ENCODE results near the gene ASB18. TPM values are rescaled to one million over a fixed set of nuclear protein-coding genes. Genes with fewer than 3 reads are reported as not detected.

The ASB18 gene
- polyA plus RNA-seq, 1 donor (not counting 4 experiments of a cell fraction or from before 2014, with no cell fraction given) = not detected

DNA sequence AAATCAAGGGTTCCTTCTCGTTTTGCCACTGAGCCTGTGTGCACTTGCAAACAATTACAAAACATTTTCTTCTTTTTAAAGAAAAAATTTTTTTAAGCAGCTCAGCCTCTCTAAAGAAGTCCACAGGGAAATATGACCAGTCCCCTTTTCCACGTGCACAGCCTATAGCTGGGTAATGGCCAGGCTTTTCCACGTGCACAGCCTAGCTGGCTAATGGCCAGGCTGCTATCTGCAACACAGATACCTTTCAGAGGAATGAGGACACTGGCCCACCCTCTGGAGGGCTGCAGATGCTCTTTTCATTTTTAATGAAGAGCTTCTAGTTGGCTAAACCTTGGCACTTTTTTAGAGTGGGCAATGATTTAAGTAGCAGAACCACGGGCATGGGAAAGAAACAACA, 46.3 kb downstream of the ASB18 start:
- H3K36me3 ChIP-seq (ENCODE audit: control insufficient read depth in 2 of 2, extremely low read depth in 1 of 2, insufficient read depth in 2 of 2, low read length in 2 of 2) = no peaks in the 10 kb centered on the region
- TF ChIP-seq EZH2 (IDR thresholded peaks at IDR 0.05; ENCODE audit: low read length) (no peak), CTCF (optimal IDR thresholded peaks at IDR 0.05 in 1 of 3, IDR thresholded peaks at IDR 0.05 in 1 of 3, conservative IDR thresholded peaks at IDR 0.05 in 1 of 3; ENCODE audit: extremely low read depth in 1 of 3, insufficient read depth in 2 of 3, low read length in 3 of 3) (no peak)
- H3K9me3 ChIP-seq (ENCODE audit: control insufficient read depth, low read depth, low read length) = no peaks in the 10 kb centered on the region
- dilution Hi-C loops (cut with MboI; ENCODE audit: extremely low pct_ligation_motif_present, low sequenced_read_pairs) = no loop called here
- FAIRE-seq (no peak), DNase-seq (ENCODE audit: low read depth, low spot score) (no peak)
- H3K79me2 ChIP-seq (ENCODE audit: control insufficient read depth, insufficient read depth, low read length) = no peaks in the 10 kb centered on the region
- H3K9me1 ChIP-seq (ENCODE audit: control insufficient read depth, extremely low read depth, insufficient read depth, low read length) = no peaks in the 10 kb centered on the region
- H3K4me1 ChIP-seq (ENCODE audit: control insufficient read depth, extremely low read depth, insufficient read depth, low read length) = peaks cover 10% of the 10 kb centered on the region
- no peak overlapping the region for H3K4me3 ChIP-seq (ENCODE audit: control insufficient read depth in 2 of 3, extremely low read depth in 1 of 3, insufficient read depth in 2 of 3, low read depth in 1 of 3, low read length in 3 of 3)
- H3K9ac ChIP-seq (ENCODE audit: control insufficient read depth, extremely low read depth, insufficient read depth, low read length) = no peak overlapping the region
- H3K27me3 ChIP-seq (ENCODE audit: control insufficient read depth, extremely low read depth, insufficient read depth, low read length) = peaks cover 8% of the 10 kb centered on the region
- no peak overlapping the region for H3K4me2 ChIP-seq (ENCODE audit: control insufficient read depth, extremely low read depth, insufficient read depth, low read depth, low read length)
- no peak overlapping the region for H2AFZ ChIP-seq (ENCODE audit: control insufficient read depth, low read length)
- no peaks in the 10 kb centered on the region for H4K20me1 ChIP-seq (ENCODE audit: control insufficient read depth, extremely low read depth, insufficient read depth, low read length)
- H3K27ac ChIP-seq (ENCODE audit: control insufficient read depth, insufficient read depth, low read length) = no peak overlapping the region

DNA sequence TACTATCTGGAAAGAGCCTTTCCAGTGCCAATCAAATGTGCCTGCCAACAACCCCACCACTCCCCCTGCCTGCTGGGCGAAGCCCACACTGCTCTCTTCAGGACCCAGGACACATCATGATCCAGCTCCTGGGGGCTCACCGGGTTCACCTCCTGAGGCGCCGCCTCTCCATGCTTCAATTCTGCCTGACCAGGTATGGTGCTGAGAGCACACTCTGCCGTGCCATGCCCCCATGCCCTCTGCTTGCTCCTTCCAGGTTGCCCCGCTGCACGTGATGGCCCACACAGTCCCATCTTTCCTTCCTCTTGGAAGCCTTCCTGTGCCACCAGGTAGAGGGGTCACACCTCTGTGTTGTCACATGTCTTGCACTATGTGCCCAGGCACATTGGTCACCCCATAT, 47.5 kb downstream of the ASB18 start:
- no peak for DNase-seq (ENCODE audit: low read depth, low spot score)
- H3K79me2 ChIP-seq (ENCODE audit: control insufficient read depth, insufficient read depth, low read length) = no peaks in the 10 kb centered on the region
- no peak overlapping the region for H3K9ac ChIP-seq (ENCODE audit: control insufficient read depth, extremely low read depth, insufficient read depth, low read length)
- dilution Hi-C loops (cut with MboI; ENCODE audit: extremely low pct_ligation_motif_present, low sequenced_read_pairs) = no loop called here
- FAIRE-seq = no peak
- H4K20me1 ChIP-seq (ENCODE audit: control insufficient read depth, extremely low read depth, insufficient read depth, low read length) = no peaks in the 10 kb centered on the region
- no peaks in the 10 kb centered on the region for H3K9me1 ChIP-seq (ENCODE audit: control insufficient read depth, extremely low read depth, insufficient read depth, low read length)
- H3K4me1 ChIP-seq (ENCODE audit: control insufficient read depth, extremely low read depth, insufficient read depth, low read length) = peaks cover 10% of the 10 kb centered on the region
- no peak overlapping the region for H3K4me3 ChIP-seq (ENCODE audit: control insufficient read depth in 2 of 3, extremely low read depth in 1 of 3, insufficient read depth in 2 of 3, low read depth in 1 of 3, low read length in 3 of 3)
- peaks cover 8% of the 10 kb centered on the region for H3K27me3 ChIP-seq (ENCODE audit: control insufficient read depth, extremely low read depth, insufficient read depth, low read length)
- H3K36me3 ChIP-seq (ENCODE audit: control insufficient read depth in 2 of 2, extremely low read depth in 1 of 2, insufficient read depth in 2 of 2, low read length in 2 of 2) = no peaks in the 10 kb centered on the region
- no peak overlapping the region for H2AFZ ChIP-seq (ENCODE audit: control insufficient read depth, low read length)
- H3K9me3 ChIP-seq (ENCODE audit: control insufficient read depth, low read depth, low read length) = no peaks in the 10 kb centered on the region
- TF ChIP-seq CTCF (optimal IDR thresholded peaks at IDR 0.05 in 1 of 3, IDR thresholded peaks at IDR 0.05 in 1 of 3, conservative IDR thresholded peaks at IDR 0.05 in 1 of 3; ENCODE audit: extremely low read depth in 1 of 3, insufficient read depth in 2 of 3, low read length in 3 of 3) (no peak), EZH2 (IDR thresholded peaks at IDR 0.05; ENCODE audit: low read length) (no peak)
- no peak overlapping the region for H3K27ac ChIP-seq (ENCODE audit: control insufficient read depth, insufficient read depth, low read length)
- H3K4me2 ChIP-seq (ENCODE audit: control insufficient read depth, extremely low read depth, insufficient read depth, low read depth, low read length) = no peak overlapping the region

Measured in keratinocyte (primary cell).